BLaER1 (cell line): ENCODE data around the gene HELZ2.
A peak's percentile ranks its signal among the peaks of the same experiment; 100 is the strongest.
"Not testable (repeated sequence)": the region's sequence is repeated elsewhere in the genome, so short reads cannot be mapped to it uniquely, and the experiment has no call there.

ENCODE experiments used
- H3K27ac ChIP-seq: shearing (Covaris generic); formaldehyde crosslinking; 2 replicates; pipeline ENCODE4 v1.8.1; 2022
- H3K27me3 ChIP-seq: shearing (Covaris generic); formaldehyde crosslinking; 2 replicates; pipeline ENCODE4 v1.8.1; 2022
- H3K36me3 ChIP-seq: shearing (Covaris generic); formaldehyde crosslinking; 2 replicates; pipeline ENCODE4 v1.8.1; 2022
- H3K4me1 ChIP-seq: shearing (Covaris generic); formaldehyde crosslinking; 2 replicates; pipeline ENCODE4 v1.8.1; 2022
- H3K4me2 ChIP-seq: shearing (Covaris generic); formaldehyde crosslinking; 2 replicates; pipeline ENCODE4 v1.8.1; 2022
- H3K4me3 ChIP-seq: shearing (Covaris generic); formaldehyde crosslinking; 2 replicates; pipeline ENCODE4 v1.8.1; 2022
- H3K9ac ChIP-seq: shearing (Covaris generic); formaldehyde crosslinking; 2 replicates; pipeline ENCODE4 v1.8.1; 2022
- H3K9me3 ChIP-seq: shearing (Covaris generic); formaldehyde crosslinking; 2 replicates; pipeline ENCODE4 v1.8.1; 2022
- H4K20me1 ChIP-seq: shearing (Covaris generic); formaldehyde crosslinking; 2 replicates; pipeline ENCODE4 v1.8.1; 2022
- Cebpa-rat ChIP-seq: shearing (Covaris generic); IDR thresholded peaks from 2 replicates; pipeline ENCODE4 v1.8.1; 2022

Gene HELZ2

GRCh38 chr20:63574156-63574828, at the start of gene HELZ2:
HELZ2 (minus strand) TSS chr20:63574239; CDS start chr20:63572385, 1,854 bp downstream.
- TF ChIP-seq Cebpa-rat = no peak
- peak within 1 kb of the TSS; percentile 68 for H3K4me3 ChIP-seq
- peaks cover 41% of the 10 kb centered on the region for H3K27me3 ChIP-seq
- no peaks in the 10 kb centered on the region; the same call in 1 of the 2 replicates for H3K36me3 ChIP-seq
- H3K27ac ChIP-seq = 0 out of 2 replicates have a peak within 1 kb of the TSS, but pooled peaks have one; percentile 26
- peaks cover 43% of the 10 kb centered on the region for H4K20me1 ChIP-seq
- H3K9ac ChIP-seq = peak within 1 kb of the TSS; percentile 75
- H3K9me3 ChIP-seq = no peaks in the 10 kb centered on the region
- peak within 1 kb of the TSS; percentile 95 for H3K4me2 ChIP-seq
- H3K4me1 ChIP-seq = peaks cover 44% of the 10 kb centered on the region

DNA sequence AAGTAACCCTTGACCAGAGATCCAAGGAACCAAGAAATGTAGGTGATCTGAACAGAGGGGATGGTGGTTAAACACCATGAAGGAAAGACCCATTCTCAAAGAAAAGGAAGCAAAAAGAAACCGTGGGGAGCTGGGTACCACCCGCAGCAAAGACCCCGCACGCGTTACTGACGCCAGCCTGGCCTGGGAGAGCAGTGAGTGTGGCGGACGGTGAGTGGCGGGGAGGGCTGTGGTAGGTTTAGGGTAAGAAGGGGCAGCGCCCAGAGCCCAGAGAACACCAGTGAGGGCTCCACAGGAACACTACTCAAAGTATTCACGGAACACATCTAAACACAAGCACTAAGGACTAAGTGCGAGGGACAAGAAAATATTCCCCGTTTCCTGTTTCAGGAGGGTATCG, 48.7 kb upstream of the HELZ2 start:
- H3K27me3 ChIP-seq = no peaks in the 10 kb centered on the region
- peaks cover 81% of the 10 kb centered on the region for H3K4me1 ChIP-seq
- no peak overlapping the region for H3K9ac ChIP-seq
- peak overlapping the region; percentile 29 for H3K4me2 ChIP-seq
- H3K27ac ChIP-seq = no peak overlapping the region; the same call in 1 of the 2 replicates
- TF ChIP-seq Cebpa-rat = no peak
- H3K36me3 ChIP-seq = peaks cover 37% of the 10 kb centered on the region
- no peak overlapping the region for H3K4me3 ChIP-seq
- peaks cover 34% of the 10 kb centered on the region for H4K20me1 ChIP-seq
- H3K9me3 ChIP-seq = no peaks in the 10 kb centered on the region

- Histone ChIP-seq H3K27me3 (no peaks in the 10 kb centered on the region), H3K9me3 (no peaks in the 10 kb centered on the region), H4K20me1 (peaks cover 40% of the 10 kb centered on the region), H3K4me3 (no peak overlapping the region), H3K9ac (no peak overlapping the region), H3K4me1 (peaks cover 87% of the 10 kb centered on the region), H3K27ac (no peak overlapping the region; the same call in 1 of the 2 replicates), H3K4me2 (peak overlapping the region; percentile 29), H3K36me3 (peaks cover 44% of the 10 kb centered on the region)
- TF ChIP-seq Cebpa-rat = no peak
Measured at GRCh38 chr20:63622096-63622495, 48.1 kb upstream of the HELZ2 start.

DNA sequence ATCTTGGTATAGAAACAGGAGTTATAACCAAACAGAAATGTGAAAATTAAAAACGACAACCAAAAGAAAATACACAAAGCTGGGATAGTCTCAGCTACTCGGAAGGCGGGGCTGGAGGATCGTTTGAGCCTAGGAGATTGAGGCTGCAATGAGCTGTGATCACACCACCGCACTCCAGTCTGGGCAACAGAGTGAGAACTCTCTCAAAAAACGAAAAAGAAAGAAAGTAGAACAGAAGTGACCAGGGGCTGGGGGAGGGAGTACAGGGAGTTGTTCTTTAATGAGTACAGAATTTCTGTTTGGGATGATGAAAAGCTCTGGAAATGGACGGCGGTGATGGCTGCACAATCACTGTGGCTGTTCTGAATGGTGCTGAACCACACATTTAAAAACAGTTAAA, 47.0 kb upstream of the HELZ2 start:
- peak overlapping the region; percentile 37; the same call in 1 of the 2 replicates for H3K4me2 ChIP-seq
- peaks cover 41% of the 10 kb centered on the region for H4K20me1 ChIP-seq
- no peak overlapping the region for H3K27ac ChIP-seq

GRCh38 chr20:63619505-63619904, 45.5 kb upstream of the HELZ2 start:
- Histone ChIP-seq H3K4me3 (no peak overlapping the region), H4K20me1 (peaks cover 41% of the 10 kb centered on the region), H3K9ac (peak overlapping the region; percentile 29; the same call in 1 of the 2 replicates), H3K27me3 (no peaks in the 10 kb centered on the region), H3K36me3 (peaks cover 59% of the 10 kb centered on the region), H3K9me3 (no peaks in the 10 kb centered on the region), H3K27ac (peak overlapping the region; percentile 33; the same call in 1 of the 2 replicates), H3K4me2 (peak overlapping the region; percentile 37), H3K4me1 (peaks cover 95% of the 10 kb centered on the region)
- no peak for TF ChIP-seq Cebpa-rat

More for the DNA sequence above, 47.0 kb upstream of the HELZ2 start:
- H3K9ac ChIP-seq = no peak overlapping the region
- H3K4me3 ChIP-seq = no peak overlapping the region
- no peaks in the 10 kb centered on the region for H3K9me3 ChIP-seq
- no peak for TF ChIP-seq Cebpa-rat
- peaks cover 95% of the 10 kb centered on the region for H3K4me1 ChIP-seq
- peaks cover 55% of the 10 kb centered on the region for H3K36me3 ChIP-seq
- no peaks in the 10 kb centered on the region for H3K27me3 ChIP-seq

DNA sequence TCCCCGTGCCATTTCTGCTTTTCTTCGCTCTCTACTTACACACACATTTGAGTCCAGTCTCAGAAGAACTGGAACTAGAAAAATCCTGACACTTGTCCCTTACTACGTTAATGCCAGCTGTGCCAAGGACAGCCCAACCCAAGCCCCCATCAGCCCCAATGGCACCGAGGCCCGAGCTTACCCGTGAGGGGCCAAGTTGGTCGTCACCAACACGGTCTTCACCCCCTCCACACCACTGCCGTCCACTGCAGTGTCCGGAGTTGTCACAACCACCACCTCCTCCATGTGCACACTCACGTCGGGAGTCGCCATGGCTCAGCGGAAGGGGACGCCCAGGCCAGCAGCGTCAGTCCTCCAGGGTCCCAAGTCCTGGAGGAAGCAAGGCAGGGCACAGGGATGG, 45.0 kb upstream of the HELZ2 start:
- Histone ChIP-seq H3K4me1 (peaks cover 94% of the 10 kb centered on the region), H3K27me3 (no peaks in the 10 kb centered on the region), H4K20me1 (peaks cover 41% of the 10 kb centered on the region), H3K27ac (0 out of 2 replicates have a peak overlapping the region, but pooled peaks have one; percentile 33), H3K4me2 (no peak overlapping the region), H3K9me3 (no peaks in the 10 kb centered on the region), H3K9ac (peak overlapping the region; percentile 29; the same call in 1 of the 2 replicates), H3K4me3 (no peak overlapping the region), H3K36me3 (peaks cover 59% of the 10 kb centered on the region)
- TF ChIP-seq Cebpa-rat = no peak

DNA sequence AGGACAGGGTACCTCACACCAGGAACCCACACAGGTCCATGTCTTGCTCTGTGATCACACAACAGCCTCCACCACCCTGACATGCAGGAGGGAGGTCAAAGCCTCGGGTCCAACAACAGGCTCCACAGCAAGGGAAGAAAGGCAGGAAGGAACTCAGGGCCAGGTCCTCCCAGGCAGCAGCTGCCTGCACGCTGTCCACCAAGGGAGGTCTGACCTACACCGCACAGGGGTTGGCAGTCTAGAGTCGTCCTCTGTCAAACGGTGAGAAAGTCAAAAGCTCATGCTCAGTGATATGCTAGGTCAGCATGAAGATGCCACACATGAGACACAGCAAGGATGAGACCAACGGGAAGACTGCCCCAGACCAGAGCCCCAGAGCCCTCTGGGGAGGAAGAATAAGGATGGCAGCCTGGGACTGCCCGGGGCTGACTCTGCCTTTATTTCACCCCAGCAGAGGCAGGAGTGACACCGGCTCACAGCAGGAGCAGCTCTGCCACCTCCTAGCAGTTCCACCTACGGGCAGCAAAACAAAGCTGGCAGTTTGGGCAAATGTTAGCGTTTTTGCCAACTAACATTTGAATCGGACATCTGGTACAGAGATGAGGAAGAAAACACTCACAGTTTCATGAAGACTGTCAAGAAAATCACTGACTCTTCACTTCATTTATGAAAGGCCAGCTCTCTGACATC, 44.4 kb upstream of the HELZ2 start:
- Histone ChIP-seq H3K9me3 (no peaks in the 10 kb centered on the region), H3K27me3 (no peaks in the 10 kb centered on the region), H3K4me1 (peaks cover 94% of the 10 kb centered on the region), H3K4me2 (no peak overlapping the region; the same call in 1 of the 2 replicates), H4K20me1 (peaks cover 46% of the 10 kb centered on the region), H3K36me3 (peaks cover 59% of the 10 kb centered on the region), H3K9ac (0 out of 2 replicates have a peak overlapping the region, but pooled peaks have one; percentile 29), H3K27ac (0 out of 2 replicates have a peak overlapping the region, but pooled peaks have one; percentile 41), H3K4me3 (no peak overlapping the region)
- no peak for TF ChIP-seq Cebpa-rat

DNA sequence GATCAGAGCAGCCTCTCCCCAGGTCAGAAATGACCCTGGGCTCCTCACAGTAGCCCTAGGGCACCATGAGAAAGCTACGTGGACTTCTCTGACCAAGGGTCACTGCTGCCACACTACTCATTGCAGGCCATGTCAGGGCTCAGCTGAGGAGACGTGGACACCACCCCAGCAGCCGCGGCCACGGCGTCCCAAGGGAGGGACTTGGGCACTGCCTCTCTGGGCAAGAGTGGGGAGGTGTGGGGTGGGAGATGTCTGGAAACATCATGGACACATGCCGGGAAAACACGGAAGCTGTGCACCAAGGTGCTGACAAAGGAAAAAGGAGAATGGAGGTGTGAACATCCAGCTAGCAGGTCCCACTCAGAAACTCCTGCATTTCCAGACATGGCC, 43.8 kb upstream of the HELZ2 start:
- Histone ChIP-seq H4K20me1 (peaks cover 52% of the 10 kb centered on the region), H3K4me2 (no peak overlapping the region; the same call in 1 of the 2 replicates), H3K9me3 (no peaks in the 10 kb centered on the region), H3K36me3 (peaks cover 56% of the 10 kb centered on the region), H3K4me1 (peaks cover 94% of the 10 kb centered on the region), H3K27me3 (no peaks in the 10 kb centered on the region), H3K4me3 (no peak overlapping the region), H3K27ac (peak overlapping the region; percentile 41; the same call in 1 of the 2 replicates), H3K9ac (no peak overlapping the region)
- TF ChIP-seq Cebpa-rat = no peak

- H3K4me3 ChIP-seq = no peak overlapping the region
- peaks cover 54% of the 10 kb centered on the region for H3K36me3 ChIP-seq
- H3K9me3 ChIP-seq = no peaks in the 10 kb centered on the region
- H4K20me1 ChIP-seq = peaks cover 58% of the 10 kb centered on the region
- H3K4me2 ChIP-seq = no peak overlapping the region; the same call in 1 of the 2 replicates
- TF ChIP-seq Cebpa-rat = no peak
- H3K4me1 ChIP-seq = peaks cover 94% of the 10 kb centered on the region
- no peaks in the 10 kb centered on the region for H3K27me3 ChIP-seq
- H3K27ac ChIP-seq = peak overlapping the region; percentile 41; the same call in 1 of the 2 replicates
- no peak overlapping the region for H3K9ac ChIP-seq
Measured at GRCh38 chr20:63617092-63617875, 43.2 kb upstream of the HELZ2 start.

GRCh38 chr20:63613863-63614594, 40.0 kb upstream of the HELZ2 start:
- H3K27ac ChIP-seq = peak overlapping the region; percentile 67

More at GRCh38 chr20:63613863-63614594, 40.0 kb upstream of the HELZ2 start:
- not testable (repeated sequence) for H3K27me3 ChIP-seq, H3K9me3 ChIP-seq
- peak overlapping the region; percentile 84 for H3K4me2 ChIP-seq
- peak overlapping the region; percentile 61; the same call in 1 of the 2 replicates for H3K9ac ChIP-seq
- H3K36me3 ChIP-seq = peaks cover 64% of the 10 kb centered on the region
- peaks cover 60% of the 10 kb centered on the region for H4K20me1 ChIP-seq
- H3K4me3 ChIP-seq = peak overlapping the region; percentile 25; the same call in 1 of the 2 replicates
- H3K4me1 ChIP-seq = peaks cover 88% of the 10 kb centered on the region
